COLO829 (cell line): ENCODE results near the gene IGLL5.

Source experiments
- DNase-seq: peaks from one replicate; pipeline ENCODE4 v3.0.0; 2012; ENCODE audit warnings: low spot score

Gene IGLL5

DNA sequence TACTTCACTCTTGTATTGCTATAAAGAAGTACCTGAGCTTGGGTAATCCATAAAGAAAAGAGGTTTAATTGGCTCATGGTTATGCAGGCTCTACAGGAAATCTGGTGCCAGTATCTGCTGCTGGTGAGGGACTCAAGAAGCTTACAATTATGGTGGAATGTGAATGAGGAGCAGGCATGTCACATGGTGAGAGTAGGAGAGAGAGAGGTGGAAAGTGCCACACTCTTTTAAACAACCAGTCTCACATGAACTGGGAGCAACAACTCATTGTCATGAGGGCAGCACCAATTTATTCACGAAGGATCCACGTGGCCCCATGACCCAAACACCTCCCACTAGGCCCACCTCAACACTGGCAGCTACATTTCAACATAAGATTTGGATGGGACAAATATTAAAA lies 24.6 kb upstream of the IGLL5 start:
- DNase-seq, result no peak

DNA sequence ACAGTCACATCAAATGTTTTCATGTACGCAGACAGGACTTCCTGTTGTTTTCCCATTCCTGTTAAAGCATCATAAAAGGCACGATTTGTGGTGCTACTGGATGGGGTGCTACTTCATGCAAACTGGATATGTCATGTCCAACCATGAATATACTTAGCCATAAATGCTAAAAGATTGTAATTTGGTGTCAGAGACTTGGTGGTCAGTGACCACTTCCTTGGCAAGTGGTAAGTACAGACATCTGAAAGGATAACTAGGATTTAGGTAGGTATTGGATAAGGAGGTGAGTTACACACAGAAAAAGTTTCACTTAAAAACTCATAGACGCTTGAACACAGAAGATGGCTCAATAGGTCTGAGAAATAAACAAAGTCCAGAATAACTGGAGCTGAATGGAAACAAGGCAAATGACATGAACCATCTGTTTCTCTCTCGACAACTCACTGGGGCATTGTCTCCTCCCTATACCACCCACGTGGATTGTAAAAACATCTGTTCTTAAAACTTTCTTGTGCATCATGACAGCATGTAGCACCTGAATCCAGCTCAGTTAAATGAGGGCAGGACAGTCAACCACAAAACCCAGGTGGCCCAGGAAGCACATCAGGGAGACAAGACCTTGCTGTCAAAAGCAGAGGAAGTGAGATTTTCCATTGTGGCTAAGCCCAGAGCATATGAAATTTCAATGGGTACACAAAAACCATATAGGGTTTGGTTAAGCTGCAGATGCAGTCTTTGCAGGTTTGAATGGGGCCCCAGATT lies 22.1 kb upstream of the IGLL5 start:
- DNase-seq, result no peak

DNA sequence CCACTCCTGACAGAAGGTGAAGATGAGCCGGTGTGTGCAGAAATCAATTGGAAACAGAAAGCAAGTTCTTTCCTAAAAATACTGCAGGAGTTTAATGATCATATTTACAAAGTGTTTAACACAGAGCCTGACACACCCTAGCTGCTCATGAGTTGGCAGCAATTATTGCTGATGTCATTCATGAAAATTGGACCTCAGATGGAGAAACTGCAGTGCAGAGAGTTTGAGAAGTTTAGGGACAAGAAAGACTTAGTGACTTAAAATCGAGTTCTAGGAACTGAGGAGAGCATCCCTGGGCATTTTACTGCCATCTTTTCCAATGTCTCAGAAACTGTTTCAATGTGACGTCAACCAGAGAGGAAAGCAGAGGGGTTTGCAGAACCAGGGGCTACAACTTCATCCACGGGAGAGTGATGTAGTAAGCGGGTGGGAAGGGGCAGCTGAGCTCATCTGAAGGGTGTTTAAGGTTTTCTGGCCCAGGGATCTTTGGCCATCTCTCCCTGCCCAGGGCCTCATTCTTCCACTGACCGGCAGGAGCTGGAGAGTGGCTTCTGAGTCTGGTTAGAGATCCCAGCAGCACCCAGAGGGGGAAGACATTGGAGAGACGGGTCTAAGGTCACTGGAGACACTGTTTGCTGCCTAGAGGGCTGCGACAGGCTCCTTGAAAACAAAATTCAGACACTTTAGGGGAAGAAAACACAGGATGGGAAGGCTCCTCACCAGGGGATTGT lies 21.1 kb upstream of the IGLL5 start:
- DNase-seq, result no peak

DNA sequence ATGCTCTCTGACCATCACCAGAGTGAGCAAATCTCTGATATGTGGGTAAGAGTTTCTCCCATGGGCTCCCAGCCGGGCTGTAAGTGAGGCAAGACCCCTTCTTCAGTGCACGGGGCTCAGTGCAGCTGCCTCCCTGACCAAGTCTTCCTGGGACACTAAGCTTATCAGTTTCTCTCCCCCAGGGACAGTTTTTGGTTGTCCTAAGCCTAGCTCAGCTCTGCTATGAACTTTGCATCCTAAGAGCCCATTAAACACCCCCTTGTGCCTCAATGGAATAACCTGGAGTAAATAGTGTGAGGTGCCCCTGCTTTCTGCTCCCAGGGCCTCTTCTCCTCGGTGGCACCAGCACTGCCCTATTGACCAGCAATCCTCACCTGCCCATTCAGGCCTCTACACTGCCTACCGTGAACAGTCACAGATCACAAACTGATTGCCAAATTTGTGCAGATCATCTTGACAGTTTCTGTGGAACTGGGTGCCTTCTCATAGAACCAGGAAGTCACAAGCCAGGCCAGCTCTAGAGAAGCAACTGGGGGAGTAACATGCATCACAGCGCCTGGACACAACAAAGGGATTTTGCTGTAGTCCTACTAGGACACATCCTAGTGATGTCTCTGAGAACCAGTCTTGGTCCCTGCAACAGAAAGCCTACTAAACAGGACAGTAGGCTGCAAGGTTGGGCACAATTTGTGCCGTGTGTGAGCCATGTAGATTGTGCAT lies 19.5 kb upstream of the IGLL5 start:
- no peak for DNase-seq

DNA sequence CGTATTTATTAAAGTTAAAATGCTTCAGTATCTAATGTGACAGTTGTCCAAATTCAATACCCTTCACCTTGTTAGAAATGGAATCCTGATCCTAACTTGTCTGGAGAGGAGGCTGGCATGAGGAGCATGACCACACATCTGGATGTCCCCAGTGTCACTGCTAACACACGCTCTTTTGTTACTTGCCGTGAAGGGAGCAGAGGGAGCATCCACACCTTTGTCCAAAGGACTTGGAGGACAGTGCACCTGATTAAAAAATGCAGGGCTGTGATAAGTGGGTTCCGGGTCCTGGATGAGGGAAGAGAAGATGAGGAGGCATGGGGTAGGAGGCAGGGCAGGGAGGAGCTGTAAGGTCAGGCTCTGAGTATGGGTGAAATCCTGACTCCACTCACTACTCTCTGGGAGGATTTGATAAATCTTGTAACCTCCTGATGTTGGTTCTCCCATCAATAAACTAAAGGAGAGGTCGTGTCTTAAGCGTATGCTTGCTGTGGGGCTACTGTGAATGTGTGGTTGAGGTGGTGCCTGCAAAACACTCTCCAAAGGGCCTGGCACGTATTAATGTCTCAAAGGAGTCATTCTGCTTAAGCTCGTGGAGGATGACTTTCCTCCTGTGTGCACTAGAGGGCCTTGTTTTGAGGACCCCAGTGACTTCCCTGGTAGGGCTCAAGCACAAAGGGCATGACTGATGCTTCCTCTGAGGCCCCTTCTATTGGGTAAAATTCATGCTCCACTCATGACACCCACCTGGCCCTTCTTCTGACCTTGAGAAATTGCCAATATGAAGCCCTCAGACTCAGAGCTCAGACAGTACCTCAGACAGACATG lies 16.8 kb upstream of the IGLL5 start:
- DNase-seq, result no peak

DNA sequence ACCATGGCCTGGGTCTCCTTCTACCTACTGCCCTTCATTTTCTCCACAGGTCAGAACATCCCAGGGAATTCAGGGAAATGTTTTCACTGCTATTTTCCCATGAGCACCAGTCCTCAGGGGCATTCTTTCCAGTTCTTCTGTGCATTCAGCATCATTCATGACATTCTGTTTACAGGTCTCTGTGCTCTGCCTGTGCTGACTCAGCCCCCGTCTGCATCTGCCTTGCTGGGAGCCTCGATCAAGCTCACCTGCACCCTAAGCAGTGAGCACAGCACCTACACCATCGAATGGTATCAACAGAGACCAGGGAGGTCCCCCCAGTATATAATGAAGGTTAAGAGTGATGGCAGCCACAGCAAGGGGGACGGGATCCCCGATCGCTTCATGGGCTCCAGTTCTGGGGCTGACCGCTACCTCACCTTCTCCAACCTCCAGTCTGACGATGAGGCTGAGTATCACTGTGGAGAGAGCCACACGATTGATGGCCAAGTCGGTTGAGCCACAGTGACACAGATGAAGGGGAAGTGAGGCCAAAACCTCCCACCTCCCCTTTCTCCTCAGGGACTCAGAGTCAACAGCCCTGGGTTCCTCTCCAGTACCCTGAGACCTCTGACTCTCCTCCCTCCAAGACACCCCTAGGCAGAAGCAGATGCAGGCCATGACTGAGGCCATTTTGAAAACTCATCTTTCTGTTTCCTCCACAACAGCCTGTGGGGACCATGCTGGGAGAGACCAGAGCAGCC lies 15.9 kb upstream of the IGLL5 start:
- no peak for DNase-seq

DNA sequence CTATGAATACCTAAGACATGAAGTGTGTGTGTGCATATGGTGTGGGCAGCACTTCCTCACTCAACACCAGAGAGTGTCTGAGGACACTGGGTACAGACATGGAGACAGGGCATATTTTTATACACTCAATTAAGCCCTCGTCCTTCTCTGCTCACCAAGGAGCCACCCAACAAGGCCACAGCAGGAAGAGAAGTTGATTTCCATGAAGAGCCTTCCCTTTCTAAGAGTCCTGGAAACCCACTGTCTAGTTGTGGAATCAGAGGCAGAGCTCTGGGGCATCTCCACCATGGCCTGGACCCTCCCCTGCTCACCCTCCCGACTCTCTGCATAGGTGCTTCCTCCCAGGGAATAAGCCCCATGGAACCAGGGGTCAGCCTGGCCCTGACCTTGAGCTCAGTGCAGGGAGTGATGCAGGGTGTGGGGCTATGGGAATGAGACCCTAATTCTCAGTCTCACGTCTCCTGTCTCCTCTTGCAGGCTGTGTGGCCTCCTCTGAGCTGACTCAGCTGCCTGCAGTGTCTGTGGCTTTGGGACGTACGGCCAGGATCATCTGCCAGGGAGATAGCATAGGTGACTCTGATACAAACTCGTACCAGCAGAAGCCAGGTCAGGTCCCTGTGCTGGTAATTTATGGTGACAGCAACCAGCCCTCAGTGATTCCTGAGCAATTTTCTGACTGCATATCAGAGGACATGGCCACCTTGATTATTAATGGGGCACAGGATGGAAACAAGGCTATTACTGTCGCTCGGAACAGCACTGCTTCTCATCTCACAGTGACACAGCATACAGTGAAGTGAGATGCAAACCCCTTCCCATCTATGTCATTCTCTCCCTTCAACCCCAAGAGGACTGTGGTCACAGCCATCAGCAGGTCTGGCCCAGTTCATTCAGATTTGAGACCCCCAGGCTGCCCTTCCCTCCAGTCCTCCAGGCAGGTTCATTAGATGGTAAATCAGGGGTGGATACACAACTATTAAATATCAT lies 14.6 kb upstream of the IGLL5 start:
- DNase-seq, result no peak

DNA sequence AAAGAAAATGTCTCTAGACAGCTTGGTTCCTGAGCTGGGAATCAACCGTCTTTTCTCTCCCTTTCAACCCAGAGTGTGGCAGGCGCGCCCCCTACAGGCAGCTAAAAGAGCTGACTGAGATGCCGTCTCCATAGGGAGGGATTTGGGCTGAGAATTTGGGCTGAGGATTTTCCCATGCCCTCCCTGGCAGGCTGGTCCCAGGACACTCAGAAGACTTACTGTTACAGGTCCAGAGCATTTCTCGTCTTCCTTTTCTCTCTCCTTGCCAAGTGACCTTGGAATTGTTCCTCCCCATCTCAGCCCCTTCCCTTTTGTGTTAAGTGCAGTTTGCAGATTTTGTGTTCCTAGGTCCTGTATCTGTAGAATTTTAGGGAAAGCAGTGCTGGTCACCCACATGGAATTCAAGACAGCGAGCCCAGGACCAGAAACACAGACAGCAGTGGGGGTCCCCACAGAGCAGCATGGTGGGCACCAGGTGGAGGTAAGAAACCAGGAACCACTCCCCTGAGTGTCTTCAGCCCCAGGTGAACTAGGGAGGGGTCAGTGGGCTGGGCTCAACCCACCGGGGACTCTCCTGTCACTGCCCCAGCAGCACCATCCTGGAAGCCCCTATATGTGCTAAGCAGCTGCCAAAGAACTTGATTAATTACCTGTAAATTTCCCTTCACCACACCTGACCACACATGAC lies 9.9 kb upstream of the IGLL5 start:
- peak; percentile 89 for DNase-seq

DNA sequence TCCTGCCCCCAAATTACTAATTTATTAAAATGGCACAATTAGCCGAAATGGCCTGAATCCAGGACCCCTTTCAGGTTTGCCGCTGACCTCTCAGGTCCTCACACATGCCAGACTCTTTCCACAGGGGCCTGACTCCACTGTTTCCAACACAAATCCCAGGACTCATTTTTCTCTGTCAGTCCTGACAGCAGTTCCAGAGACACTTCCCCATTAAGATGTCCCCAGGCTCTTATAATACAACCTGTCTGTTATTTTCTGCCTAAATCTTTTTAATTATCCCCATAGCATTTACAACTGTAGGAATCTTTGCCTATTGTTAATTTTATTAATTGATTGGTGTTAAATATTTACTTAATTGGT lies 9.4 kb upstream of the IGLL5 start:
- DNase-seq, result no peak

DNA sequence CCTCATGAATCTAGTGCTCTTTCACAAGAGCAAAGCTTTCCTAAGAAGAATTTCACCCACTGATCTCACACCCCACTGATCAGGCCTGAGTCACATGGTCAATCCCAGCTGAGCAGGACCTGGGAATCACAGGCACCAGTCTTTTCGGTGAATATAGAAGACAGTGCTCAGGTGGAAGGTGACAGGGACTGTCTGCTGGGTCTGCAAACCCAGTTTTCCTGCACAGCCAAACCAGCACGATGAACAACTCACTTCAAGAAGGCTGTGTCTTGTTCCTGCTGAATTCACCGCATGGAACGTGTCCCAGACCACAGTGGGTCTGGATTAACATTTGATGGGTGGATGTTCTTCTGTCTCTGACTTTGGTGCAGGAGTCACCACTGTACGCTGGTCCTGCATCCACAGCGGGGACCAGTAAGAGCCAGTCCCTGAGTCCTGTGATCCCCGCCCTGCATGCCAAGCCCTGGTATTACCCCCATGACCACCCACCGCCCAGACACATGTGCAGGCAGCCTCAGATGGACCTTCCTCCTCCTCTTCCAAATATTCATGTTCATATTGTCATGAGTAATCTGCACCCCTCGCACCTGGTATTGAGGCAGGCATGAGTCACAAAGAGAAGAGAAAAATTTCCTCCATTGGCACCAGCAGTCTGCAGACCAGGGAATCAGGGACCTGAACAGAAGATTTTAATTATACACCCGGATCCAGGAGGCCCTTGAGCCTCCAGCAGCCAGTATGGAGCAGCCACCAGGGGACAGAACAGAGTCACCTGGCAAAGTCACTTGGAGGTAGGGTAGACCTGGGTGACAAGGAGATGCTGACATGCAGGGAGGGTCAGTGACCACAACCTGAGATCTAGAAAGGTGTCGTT lies 8.6 kb upstream of the IGLL5 start:
- DNase-seq, result no peak

DNA sequence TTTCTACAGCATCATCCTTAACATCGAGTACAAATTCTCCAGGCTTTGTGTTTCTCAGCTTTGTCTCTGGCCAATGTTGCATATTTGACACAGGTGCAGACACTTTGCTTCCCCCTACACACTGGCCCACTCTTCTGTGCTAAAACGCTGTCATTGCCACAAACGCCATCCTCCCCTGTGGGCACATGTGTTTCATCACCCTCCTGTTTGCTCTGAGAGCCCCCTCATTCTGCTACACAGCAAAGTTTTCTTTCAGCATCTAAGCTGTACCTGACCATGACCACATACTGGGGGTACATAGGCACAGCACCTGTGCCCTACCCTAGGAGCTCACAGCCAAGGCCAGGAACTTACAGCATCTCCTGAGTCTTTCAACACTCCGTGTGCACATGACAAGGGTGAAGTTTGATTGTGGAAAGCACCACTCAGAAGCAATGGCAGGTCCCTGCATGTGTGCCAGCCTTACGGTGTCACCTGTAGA lies 7.9 kb upstream of the IGLL5 start:
- no peak for DNase-seq

DNA sequence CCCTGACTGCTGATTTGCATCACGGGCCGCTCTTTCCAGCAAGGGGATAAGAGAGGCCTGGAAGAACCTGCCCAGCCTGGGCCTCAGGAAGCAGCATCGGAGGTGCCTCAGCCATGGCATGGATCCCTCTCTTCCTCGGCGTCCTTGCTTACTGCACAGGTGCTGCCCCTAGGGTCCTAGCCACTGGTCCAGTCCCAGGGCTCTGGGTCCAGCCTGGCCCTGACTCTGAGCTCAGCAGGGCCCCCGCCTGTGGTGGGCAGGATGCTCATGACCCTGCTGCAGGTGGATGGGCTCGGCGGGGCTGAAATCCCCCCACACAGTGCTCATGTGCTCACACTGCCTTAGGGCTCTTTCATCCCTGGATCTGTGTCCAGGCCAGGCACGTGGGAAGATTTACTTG lies 7.0 kb upstream of the IGLL5 start:
- no peak for DNase-seq

DNA sequence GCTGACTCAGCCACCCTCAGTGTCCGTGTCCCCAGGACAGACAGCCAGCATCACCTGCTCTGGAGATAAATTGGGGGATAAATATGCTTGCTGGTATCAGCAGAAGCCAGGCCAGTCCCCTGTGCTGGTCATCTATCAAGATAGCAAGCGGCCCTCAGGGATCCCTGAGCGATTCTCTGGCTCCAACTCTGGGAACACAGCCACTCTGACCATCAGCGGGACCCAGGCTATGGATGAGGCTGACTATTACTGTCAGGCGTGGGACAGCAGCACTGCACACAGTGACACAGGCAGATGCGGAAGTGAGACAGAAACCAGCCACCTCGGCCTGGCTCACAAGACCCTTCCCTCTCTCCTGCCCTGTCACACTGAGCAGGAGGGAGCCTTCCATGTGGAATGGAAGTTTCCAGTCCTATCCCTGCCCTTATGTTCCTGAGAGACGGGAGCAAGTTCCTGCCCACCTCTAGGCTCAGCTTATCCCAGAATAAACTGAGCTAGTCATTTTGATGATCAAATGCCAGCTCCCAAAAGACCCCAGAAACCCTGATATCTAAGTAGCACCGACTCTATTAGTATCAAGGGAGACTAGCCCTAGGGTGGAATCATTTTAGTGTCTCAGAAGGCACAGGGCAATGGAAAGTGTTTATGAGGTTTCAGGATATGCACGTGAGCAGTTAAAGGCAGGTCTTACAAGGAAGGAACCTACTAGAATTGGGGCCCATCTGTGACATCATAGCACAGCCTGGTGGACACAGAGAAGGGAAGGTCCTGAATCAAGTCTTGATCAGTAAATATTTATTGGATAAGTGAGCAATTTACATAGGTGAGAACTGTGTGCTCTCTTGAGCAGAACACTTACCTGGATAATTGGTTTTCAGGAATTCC lies 6.3 kb upstream of the IGLL5 start:
- DNase-seq, result no peak

DNA sequence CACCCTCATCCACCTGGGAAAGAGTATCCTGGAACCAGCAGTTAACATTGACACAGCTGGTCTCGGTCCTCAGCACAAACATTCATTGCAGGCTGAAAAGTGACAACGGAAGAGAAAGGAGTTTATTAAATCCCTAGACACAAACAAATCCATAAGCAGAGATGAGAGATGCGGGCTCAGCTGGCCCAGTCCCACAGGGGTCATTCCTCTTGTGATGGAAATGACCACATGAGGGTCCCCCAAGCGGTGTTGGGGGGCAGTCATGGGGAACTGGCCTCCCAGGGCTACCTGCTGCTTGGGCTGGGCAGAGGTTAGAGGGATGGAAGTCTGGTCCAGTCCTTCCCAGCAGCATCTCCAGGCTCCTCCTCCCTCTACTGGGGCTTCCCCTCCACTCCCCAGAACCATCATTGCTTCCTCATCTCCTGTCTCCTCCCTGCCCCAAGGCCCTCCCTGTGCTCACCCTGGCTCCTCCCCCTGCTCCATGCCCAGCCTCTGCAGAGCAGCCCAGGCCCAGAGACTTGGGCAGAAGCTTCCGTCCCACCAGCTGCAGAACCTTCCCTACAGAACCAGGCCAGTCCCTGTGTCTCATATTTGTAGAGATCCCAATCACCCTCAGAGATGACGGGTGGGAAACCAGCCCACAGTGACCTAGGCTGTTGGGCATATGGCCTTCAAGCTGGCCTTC lies 5.4 kb upstream of the IGLL5 start:
- DNase-seq, result no peak

DNA sequence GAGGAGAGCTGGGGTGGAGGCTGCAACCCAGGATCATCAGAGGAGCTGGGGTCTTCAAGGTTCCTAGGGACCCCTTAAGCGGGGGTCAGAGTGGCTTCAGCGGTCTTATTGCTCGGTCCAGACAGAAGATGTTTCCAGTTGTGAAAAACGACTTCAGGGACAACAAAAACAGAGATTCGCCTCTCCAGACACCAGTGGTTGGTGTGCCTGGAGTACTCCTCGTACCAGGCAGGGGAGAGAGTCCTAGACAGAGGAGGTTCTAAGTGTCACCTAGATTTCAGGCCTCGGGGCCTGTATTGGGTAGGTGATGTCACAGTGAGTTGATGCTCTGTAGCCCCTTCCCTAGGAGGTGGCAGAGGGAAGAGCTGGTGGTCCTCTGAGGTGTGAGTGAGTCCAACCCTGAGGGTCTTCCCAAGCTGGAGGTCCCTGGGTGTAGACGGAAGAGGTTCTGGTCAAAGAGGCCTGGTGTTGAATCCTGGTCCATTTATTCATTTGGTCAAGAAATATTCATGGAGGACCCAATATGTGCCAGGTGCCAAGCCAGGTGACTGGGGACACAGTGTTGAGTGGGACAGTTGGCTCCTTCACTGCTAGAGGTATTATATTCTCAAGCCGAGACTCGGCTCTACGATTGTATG lies 4.4 kb upstream of the IGLL5 start:
- no peak for DNase-seq
